ENCODE data around the gene BTBD16.

GRCh38 chr10:122381680-122382079, 110.6 kb downstream of the BTBD16 start:
- no peak for TF ChIP-seq CTCF (conservative IDR thresholded peaks at IDR 0.05; ENCODE audit: low read length)
- TF ChIP-seq EZH2phosphoT487 (IDR thresholded peaks at IDR 0.05; ENCODE audit: borderline replicate concordance, low read depth, low read length) = no peak
